HL-60/S4 (cell line): ENCODE results near the gene ST6GAL1.
"Not testable (repeated sequence)": the region's sequence is repeated elsewhere in the genome, so short reads cannot be mapped to it uniquely, and the experiment has no call there.

Experiments used
- in situ Hi-C: fragments of 300-500 bp; cut with MboI; formaldehyde crosslinking; loops from 2 replicates; pipeline ENCODE4 v1.14.3; 2022; ENCODE audit warnings: low sequenced_read_pairs

ST6GAL1 gene

GRCh38 chr3:186966406-186966805 lies 36.1 kb downstream of the ST6GAL1 start:
- in situ Hi-C loops: no loop called here

GRCh38 chr3:186967236-186967635 lies 36.9 kb downstream of the ST6GAL1 start:
- in situ Hi-C loops: not testable (repeated sequence)

- in situ Hi-C loops: no loop called here
Measured at GRCh38 chr3:186967686-186968085, 37.4 kb downstream of the ST6GAL1 start.

- in situ Hi-C loops: no loop called here
Measured at GRCh38 chr3:186969607-186970006, 39.3 kb downstream of the ST6GAL1 start.

- in situ Hi-C loops: not testable (repeated sequence)
Measured at GRCh38 chr3:186971106-186971505, 40.8 kb downstream of the ST6GAL1 start.

- in situ Hi-C loops: no loop called here
Measured at GRCh38 chr3:186971578-186971977, 41.3 kb downstream of the ST6GAL1 start.

GRCh38 chr3:186973702-186974101 lies 43.4 kb downstream of the ST6GAL1 start:
- in situ Hi-C loops: no loop called here

GRCh38 chr3:186974824-186975313 lies 44.5 kb downstream of the ST6GAL1 start:
- in situ Hi-C loops: no loop called here

GRCh38 chr3:186975726-186976125 lies 45.4 kb downstream of the ST6GAL1 start:
- in situ Hi-C loops: no loop called here

- in situ Hi-C loops: no loop called here
Measured at GRCh38 chr3:186976837-186977750, 46.8 kb downstream of the ST6GAL1 start.

GRCh38 chr3:186978712-186979111 lies 48.4 kb downstream of the ST6GAL1 start:
- in situ Hi-C loops: no loop called here

GRCh38 chr3:186979852-186980251 lies 49.5 kb downstream of the ST6GAL1 start:
- in situ Hi-C loops: no loop called here

GRCh38 chr3:186980989-186981388 lies 50.7 kb downstream of the ST6GAL1 start:
- in situ Hi-C loops: no loop called here

GRCh38 chr3:186983659-186984058 lies 53.3 kb downstream of the ST6GAL1 start:
- in situ Hi-C loops: no loop called here

- in situ Hi-C loops: no loop called here
Measured at GRCh38 chr3:186984064-186984463, 53.7 kb downstream of the ST6GAL1 start.

- in situ Hi-C loops: no loop called here
Measured at GRCh38 chr3:186985661-186986364, 55.5 kb downstream of the ST6GAL1 start.

- in situ Hi-C loops: no loop called here
Measured at GRCh38 chr3:186986406-186986805, 56.1 kb downstream of the ST6GAL1 start.

GRCh38 chr3:186986816-186987215 lies 56.5 kb downstream of the ST6GAL1 start:
- in situ Hi-C loops: no loop called here

- in situ Hi-C loops: no loop called here
Measured at GRCh38 chr3:186988806-186989205, 58.5 kb downstream of the ST6GAL1 start.

GRCh38 chr3:186989429-186989828 lies 59.1 kb downstream of the ST6GAL1 start:
- in situ Hi-C loops: no loop called here

GRCh38 chr3:186990277-186990676 lies 60.0 kb downstream of the ST6GAL1 start:
- in situ Hi-C loops: no loop called here

GRCh38 chr3:186990878-186991308 lies 60.6 kb downstream of the ST6GAL1 start:
- in situ Hi-C loops: no loop called here
